GM19468 (cell line): ENCODE measurements around the gene FOXO3.
"Not testable (repeated sequence)": the region's sequence is repeated elsewhere in the genome, so short reads cannot be mapped to it uniquely, and the experiment has no call there.

Experiments used
- ATAC-seq: cut with Tn5 transposase; IDR thresholded peaks from one replicate; pipeline ENCODE4 v1.9.1; 2021; ENCODE audit warnings: mild to moderate bottlenecking, moderate library complexity, moderate number of reproducible peaks; ENCODE audit not compliant: unreplicated experiment; ENCODE audit errors: extremely low read depth

Gene FOXO3

DNA sequence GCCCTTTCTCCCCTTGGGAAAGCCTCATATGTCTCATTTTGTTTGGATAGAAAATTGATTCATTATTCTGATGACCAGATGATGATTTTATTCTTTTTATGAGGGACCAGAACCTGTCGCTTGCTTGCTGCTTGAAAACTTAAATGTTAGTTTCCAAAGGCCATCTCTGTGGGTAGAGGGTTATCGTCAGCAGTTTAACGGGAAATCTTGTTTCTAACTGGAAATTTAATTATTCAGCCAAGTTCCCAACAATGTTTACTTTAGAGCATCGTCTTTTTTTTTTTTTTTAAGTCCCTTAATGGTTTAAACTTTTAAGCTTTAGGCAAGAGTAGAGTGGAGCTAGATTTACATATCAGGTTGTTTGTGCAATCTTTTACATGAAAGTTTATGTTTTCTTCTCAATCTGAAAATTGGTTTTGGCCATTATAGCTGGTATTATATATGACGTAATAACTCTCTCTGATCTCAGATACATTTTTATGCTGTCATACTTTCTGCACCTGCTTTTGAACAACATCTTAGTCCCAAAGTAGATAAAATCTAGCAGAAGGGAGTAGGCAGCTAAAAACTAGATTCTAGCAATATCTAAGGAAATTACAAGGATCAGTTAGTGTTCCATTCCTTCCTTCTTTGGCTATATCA, 93.9 kb downstream of the FOXO3 start:
- ATAC-seq: no peak

DNA sequence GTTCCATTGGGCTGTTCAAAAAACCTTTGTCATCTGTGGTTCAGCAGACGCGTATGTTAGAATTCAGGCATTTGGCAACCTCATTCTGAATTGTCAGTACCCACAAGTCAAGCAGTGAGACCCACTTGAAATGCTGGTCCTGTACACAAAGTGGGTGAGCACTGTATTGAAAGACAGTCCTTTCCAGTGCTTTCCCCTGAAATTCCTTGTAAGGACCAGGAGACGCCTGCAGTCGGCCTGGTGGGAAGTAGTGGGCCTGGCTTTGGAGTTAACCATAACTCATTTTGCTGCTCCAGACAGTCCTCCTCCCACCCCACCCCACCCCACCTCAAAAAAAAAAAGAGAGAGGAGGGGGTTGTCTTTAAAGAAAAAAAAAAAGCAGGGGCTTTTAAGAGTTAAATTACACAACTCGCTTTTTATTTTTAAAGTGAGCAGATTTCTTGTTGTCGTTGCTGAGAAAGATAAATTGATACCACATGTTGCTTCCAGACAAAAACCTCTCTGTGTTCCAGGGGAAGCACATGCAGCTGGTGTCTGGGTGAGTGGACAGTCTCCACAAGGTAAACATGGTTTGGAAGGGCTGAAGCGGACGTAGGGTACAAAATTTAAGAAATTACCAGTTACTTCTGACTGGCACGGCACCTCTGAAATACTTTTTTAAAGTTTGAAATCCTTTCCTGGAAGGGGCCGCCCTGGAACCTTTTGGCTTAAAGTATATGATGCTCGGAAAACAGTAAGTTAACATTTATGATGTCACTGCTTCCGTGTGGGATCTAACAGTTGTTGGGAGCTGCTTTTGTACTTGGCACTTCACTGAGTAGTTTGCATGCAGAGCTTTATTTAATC, 95.3 kb downstream of the FOXO3 start:
- no peak for ATAC-seq

DNA sequence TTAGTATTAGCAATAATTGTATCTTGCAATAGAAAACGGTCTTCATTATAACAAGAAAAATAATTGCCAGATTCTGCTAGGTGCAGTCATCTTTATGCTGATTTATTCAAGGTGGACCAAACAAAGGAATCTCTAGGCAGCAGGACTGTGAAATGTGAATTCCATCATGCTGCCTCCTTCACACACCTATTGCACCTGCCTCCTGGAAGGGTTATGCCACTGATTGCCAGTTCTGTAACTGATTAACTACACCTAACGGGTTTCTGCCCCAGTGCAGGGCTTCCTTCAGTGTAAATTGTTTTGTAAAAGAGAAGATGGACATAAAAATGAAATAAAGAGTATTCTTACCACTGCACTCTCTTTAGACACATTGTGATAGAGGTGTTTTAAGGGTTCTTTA, 96.1 kb downstream of the FOXO3 start:
- ATAC-seq: no peak

DNA sequence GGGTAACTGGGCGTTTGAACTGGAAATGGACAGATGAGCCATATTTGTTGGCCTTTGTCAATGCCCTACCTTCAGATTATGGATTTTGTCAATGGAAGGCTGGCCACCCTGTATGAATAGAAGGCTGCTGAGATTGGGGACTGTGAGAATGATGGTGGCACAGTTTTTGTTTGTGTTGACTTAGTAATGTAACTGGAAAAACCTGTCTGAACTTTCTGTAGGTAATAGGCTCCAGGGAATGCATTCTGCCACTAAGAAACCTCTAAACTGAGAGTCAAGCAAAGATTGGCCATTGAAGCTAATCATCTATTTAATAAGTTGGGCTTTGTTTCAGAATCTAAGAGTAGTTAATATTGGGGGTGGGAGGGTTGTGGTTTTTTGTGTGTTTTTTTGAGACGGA, 97.5 kb downstream of the FOXO3 start:
- no peak for ATAC-seq

DNA sequence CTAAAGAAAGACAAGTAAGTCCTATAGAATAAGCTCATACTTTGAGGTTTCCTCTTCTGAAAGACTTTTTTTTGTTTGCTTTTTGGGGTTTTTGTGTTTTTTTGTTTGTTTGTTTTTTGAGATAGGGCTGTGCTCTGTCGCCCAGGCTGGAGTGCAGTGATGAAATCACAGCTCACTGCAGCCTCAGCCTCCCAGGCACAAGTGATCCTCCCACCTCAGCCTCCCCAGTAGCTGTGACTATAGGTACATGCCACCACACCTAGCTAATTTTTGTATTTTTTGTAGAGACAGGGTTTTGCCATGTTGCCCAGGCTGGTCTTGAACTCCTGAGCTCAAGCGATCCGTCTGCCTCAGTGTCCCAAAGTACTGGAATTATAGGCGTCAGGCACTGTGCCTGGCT, 98.1 kb downstream of the FOXO3 start:
- not testable (repeated sequence) for ATAC-seq

DNA sequence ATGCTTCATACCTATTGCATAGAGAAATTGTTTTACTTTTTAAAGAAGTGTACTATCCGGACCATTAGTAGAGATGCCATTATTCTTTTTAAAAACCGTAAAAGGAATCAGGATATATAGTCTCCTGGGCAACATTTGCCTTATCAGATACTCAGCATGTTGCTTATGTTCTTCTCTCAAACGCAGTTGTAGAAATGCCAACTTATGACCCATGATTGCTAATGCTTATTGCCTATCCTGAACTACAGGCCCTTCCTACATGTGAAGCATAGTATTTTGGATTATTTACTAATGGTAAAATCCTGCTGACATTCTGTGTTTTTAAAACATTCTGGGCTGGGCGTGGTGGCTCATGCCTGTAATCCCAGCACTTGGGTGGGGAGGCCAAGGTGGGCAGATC, 99.5 kb downstream of the FOXO3 start:
- no peak for ATAC-seq

DNA sequence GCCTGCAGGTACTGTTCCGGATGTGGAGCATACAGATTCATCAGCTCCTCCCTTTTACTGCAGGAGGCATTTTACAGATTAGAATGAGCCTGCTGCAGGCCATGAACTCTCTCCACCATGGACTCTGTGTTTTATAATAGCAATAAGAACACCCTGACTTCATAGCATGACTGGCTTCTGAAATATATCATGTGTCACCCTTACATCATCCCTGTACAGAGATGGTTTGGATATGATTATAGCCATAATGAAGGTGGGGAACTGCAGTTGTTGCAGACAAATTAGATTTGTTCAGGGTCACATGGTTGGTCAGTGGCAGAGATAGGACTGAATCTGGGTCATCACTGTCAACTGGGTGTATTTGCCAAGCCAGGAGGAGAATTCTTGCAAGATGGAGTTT, 100.7 kb downstream of the FOXO3 start:
- ATAC-seq: no peak

DNA sequence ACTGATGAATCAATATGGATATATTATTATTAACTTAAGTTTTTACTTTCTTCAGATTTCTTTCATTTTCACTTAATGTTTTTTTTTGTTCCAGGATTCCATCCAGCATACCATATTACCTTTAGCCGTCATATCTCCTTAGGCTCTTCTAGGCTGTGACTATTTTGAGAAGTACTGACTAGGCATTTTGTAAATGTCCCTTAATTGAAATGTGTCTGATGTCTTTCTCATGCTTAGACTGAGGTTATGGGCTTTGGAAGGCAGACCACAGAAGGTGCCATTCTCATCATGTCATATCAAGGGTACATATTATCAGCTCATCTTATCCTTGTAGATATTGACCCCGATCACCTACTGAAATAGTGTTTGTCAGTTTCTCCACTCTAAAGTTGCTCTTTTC, 101.3 kb downstream of the FOXO3 start:
- ATAC-seq: no peak

DNA sequence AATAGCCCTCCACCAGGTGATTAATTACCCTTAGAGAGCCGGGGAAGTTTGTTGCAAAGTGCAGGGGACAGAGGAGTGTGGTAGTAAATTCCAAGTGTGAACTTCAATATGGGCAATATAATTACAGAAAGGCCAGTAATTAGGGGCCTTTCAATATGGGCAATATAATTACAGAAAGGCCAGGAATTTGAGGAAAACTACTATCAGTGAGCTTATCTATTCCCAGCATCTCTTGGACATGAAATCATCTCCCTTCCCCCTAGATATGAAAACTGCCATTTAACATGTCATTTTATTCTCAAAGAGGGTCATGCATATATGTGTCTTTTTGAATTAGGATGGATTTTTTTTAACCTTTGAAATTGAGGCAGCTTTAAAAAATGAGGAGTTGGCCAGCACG, 102.0 kb downstream of the FOXO3 start:
- no peak for ATAC-seq

DNA sequence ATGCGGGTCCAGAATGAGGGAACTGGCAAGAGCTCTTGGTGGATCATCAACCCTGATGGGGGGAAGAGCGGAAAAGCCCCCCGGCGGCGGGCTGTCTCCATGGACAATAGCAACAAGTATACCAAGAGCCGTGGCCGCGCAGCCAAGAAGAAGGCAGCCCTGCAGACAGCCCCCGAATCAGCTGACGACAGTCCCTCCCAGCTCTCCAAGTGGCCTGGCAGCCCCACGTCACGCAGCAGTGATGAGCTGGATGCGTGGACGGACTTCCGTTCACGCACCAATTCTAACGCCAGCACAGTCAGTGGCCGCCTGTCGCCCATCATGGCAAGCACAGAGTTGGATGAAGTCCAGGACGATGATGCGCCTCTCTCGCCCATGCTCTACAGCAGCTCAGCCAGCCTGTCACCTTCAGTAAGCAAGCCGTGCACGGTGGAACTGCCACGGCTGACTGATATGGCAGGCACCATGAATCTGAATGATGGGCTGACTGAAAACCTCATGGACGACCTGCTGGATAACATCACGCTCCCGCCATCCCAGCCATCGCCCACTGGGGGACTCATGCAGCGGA, 102.9 kb downstream of the FOXO3 start:
- ATAC-seq: not testable (repeated sequence)

DNA sequence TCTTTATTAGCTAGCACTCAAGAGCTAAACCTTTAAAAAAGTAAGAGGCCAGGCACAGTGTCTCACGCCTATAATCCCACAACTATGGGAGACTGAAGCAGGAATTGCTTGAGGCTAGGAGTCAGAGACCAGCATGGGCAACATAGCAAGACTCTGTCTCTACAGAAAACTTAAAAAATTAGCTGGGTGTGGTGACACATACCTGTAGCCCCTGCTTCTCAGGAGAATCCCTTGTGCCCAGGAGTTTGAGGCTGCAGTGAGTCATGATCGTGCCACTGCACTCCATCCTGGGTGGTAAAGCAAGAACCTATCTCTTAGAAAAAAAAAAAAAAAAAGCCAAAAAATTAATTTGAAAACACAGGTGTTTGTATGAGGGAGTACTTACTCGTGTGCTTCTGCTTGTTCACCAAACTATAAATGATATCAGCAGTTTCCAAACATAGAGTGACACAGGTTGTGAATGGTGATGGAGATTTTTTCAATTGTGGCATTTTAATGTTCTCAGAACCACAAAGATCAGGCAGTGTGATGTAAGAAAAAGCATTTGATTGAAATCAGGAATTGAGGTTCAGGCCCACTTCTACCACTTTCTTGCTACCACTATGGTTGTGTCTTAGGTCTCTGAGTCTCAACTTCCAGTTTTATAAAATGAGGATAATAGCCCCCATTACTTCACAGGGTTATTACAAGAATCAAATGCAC, 104.9 kb downstream of the FOXO3 start:
- no peak for ATAC-seq

DNA sequence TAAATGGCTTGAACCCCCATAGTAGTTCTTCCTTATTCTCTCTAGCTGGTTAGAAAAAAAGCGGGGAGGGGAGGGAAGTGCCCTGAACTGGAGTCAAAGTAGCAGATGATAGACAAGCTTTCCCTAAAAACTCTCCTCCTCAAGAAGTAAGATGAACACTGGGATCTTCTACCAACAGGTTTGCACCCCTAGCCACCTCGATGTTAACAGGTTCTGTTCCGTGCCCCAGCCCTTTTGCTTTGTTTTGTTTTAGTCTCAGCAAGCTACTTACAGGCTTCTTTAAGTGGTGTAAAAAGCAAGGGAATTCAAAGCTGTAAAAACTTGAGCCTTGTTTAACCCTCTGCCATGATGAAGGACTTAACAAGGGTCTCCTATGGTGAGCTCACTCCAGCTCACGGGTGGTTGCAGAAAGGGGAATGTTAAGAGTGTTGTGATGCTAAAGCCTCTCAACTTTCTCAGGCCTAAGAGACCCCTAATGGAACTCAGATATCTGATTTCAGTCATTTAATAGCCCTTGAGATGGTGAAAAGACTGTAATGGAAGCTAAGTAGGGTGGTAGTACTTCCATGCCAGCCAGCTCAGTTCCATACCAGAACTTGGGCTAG, 106.0 kb downstream of the FOXO3 start:
- ATAC-seq: no peak

DNA sequence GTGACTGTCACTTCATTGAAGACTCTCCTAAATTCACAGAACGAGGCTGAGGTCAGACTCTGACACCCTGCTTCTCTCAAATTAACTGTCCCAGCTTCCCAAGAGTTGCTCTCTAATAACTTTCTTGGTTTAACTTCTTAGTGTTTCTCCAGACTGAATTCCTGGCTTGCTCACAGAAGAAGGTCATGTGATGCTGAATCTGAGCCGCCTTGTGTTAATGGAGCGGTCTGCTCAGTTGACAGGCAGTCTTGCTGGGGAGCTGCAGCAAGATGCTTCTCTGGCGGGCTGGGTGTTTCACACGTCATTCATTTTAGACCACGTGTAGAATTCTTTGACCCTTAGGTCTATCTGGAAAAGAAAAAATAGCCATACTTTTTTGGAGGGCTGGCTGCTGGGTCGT, 107.3 kb downstream of the FOXO3 start:
- no peak for ATAC-seq

DNA sequence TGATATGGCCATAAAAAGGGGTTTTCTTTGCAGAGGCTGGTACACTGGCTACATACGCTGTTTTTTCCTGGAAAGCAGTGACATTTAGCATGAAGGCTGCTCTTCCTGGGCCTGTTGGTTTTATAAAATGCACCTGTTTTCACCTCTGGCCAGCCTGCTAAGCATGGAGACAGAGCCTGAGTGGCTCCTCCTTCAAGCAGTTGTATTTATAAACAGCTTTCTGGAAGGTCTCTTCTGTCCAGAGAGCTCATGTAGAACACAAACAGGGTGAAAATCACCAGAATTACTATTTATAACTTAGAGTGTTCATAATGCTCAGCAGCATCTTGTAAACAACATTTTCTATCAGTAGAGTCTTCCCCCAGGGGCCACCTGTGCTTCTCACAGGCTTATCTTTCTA, 109.0 kb downstream of the FOXO3 start:
- no peak for ATAC-seq

DNA sequence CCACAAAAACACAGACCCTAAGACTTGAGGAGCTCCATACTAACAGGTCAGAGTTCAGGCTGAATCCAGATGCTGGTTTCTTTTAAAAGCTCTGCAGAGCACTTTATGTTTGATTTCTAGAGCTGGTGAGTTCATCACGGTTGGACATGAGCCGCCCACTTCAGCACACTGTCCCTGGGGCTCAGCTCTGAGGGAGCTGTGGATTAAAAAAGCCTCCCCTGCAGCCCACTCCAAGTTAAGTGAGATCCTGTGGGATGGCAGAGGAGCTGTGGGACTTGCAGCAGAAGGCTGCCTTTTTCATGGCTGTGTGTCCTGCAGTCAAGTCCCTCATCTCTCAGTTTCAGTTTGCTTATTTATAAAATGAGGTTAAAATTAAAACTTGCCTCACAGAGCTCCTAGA, 110.5 kb downstream of the FOXO3 start:
- no peak for ATAC-seq

DNA sequence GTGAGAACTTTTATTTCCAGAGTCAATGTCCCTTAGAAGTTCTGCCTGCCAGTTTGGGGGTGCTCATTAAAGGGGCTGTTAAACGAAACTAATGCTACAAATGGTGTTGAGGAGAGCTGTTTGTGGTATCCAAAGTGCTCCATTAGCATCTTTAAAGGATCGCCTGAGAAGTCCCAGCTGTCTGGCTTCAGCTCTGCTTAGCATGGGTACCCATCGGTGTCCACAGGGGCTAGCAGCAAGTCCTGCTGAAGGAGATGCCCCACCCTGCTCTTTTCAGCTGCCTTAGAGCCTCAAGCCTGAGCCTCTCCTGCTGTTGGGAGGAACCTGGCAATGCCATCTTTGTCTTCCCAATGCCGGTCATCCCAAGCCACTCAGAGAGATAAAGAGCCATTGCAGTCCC, 111.1 kb downstream of the FOXO3 start:
- no peak for ATAC-seq

DNA sequence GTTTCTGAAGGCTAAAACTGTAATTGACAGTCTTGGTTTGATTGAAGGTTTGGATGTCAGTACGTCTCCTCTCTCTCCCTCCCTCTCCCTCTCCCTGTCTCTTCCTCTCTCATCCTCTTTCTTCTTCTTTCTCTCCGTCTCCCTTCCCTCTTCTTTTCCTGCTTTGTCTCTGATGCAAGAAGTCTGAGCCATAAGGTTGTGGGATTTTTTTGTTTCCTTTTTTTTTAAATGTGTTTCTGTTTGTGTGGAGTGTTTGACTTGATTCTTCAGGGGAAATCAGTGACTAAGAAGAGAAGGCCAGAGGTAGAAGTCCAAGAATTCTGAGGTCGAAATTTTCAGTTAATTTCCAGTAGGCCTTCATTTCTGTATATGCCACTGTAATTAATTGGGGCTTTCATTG, 111.9 kb downstream of the FOXO3 start:
- no peak for ATAC-seq

DNA sequence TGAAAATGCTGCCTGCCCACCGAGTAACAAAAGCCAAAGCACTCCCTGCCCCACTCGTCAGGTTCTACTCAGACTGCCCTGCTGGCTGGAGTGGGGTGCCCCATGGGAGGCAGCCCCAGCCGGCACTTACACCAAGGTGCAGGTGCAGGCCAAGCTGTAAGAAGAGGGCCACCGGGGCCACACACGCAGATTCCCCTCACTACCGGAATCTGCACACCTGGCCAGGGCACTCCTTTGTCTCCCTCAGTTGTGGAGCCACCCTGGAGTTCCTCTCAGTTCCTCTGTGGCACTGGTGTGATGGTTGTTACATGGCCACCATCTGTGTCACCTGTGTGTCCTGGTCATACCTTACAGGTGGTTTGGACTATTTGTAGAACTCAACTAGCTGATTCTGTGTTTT, 112.4 kb downstream of the FOXO3 start:
- no peak for ATAC-seq

DNA sequence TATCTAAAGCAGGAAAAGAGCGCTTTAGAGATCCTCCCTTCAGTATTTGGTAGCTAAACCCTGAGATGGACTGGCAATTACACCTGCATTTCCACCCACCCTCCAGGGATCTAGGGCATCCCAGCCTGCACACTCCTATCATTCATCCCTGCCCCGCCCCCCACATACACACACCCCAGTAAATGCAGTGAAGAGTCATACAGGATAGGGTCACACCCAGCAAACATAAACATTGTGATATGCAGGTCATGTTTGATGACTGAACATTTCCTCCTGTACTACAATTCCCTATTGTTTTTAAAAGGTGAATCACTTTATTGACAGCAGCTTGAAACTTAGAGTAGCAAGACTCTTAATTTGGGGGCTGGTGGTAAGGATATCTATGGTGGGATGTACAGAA, 112.9 kb downstream of the FOXO3 start:
- ATAC-seq: no peak
